DMS79 (cell line): Measurements from ENCODE around the gene MTMR12.

ENCODE experiments used
- DNase-seq: peaks from one replicate; lab custom pipeline; 2025; lab: John Stamatoyannopoulos, UW

Gene MTMR12

GRCh38 chr5:32274548-32275395 is 38.0 kb downstream of the MTMR12 start:
- DNase-seq: no peak

DNA sequence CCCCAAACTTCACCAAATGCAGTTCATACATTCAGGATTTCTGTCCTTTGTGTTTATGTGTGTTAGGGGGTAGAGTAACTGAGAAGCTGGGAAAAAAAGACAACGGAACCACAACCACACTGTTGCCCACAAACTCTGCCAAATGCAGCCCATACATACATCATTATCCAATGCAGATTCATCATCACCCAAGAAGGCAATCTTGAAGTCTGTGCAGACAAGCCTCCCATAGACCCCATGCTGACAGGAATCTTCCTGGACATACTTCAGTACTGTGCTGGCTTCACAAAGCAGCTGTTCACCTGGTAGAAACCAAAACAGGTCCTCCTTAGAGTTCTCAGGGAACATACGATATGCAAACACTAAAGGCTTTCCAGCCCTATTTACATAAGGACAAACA is 38.9 kb downstream of the MTMR12 start:
- DNase-seq: no peak

DNA sequence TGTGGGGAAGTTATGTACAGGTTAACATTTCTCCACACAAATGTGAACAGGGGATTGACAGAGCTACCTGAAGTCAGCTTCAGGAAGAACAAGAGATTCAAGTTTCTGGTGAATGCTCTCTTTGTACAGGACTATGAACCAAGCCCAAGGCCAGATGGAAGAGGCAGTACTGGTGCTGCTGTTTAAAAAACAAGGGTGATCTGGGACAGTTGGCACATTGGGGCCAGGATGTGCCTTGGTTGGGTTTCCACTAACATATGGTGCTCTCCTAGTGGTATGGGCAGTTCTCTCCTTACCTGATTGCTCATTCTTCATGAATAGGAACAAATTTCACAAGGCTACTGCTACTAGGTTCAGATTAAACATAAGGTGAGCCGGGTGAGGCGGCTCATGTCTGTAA is 40.0 kb downstream of the MTMR12 start:
- DNase-seq: no peak

- no peak for DNase-seq
These were observed 41.8 kb downstream of the MTMR12 start for GRCh38 chr5:32270946-32271345.

DNA sequence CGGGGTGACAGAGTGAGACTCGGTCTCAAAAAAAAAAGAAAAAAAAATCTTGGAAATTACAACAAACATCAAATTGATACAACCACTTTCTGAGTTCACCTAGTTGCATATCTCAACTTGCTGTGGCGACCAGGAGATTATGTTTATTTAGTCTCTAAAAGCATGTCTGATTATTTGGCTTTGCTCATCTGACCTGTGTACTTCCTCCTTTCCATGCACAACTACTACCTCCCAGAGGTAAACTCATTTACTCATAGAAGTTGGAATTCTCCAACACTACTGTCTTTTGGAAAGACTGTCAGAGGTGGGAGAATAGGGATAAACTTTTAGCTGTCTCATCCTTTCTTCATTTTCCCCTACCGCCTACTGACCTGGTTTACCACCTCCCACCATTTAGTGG is 42.6 kb downstream of the MTMR12 start:
- DNase-seq: no peak

GRCh38 chr5:32265902-32266301 is 46.8 kb downstream of the MTMR12 start:
- DNase-seq: no peak

- no peak for DNase-seq
These were observed 47.7 kb downstream of the MTMR12 start for GRCh38 chr5:32264957-32265572.

DNA sequence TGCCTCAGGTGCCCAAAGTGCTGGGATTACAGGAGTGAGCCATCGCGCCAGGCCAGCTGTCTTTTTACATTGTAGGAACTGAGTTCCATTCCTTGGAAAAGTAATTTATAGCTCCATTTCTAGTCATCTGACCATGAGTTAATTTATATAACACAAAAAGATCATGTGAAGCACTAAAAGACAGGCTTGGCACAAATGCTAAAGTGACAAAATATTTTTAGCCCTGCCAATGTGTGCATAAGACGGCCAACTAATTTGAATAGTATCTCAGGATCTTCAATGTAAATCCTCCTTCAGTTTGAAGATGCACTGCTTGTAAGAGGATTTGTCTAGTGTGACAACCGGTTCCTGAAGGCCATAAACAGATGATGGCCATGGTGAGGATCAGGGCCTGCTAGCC is 49.1 kb downstream of the MTMR12 start:
- DNase-seq: no peak

- no peak for DNase-seq
These were observed 51.5 kb downstream of the MTMR12 start for GRCh38 chr5:32261198-32261597.

DNA sequence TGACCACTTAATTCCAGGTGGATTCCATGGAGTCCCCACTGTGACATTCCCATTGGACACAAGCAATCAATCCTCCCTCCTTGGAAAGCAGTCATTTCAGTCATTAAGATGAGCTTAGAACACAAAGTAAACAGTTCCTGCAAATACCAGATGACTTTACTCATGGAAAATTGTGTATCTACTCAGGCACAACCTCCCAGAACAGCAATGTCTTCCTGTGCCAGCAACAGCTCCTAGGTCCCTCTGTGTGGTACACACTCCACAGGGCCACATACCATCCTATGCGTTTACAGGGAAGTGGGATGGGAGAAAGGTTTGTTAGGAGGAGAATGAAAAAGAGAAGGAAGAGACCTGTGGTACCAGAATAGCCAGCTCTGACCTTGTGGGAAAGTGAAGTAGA is 53.7 kb downstream of the MTMR12 start:
- DNase-seq: no peak

- peak; percentile 73 for DNase-seq
These were observed 54.3 kb downstream of the MTMR12 start for GRCh38 chr5:32258424-32258823.

- DNase-seq: no peak
These were observed 57.2 kb downstream of the MTMR12 start for GRCh38 chr5:32255540-32255900.

DNA sequence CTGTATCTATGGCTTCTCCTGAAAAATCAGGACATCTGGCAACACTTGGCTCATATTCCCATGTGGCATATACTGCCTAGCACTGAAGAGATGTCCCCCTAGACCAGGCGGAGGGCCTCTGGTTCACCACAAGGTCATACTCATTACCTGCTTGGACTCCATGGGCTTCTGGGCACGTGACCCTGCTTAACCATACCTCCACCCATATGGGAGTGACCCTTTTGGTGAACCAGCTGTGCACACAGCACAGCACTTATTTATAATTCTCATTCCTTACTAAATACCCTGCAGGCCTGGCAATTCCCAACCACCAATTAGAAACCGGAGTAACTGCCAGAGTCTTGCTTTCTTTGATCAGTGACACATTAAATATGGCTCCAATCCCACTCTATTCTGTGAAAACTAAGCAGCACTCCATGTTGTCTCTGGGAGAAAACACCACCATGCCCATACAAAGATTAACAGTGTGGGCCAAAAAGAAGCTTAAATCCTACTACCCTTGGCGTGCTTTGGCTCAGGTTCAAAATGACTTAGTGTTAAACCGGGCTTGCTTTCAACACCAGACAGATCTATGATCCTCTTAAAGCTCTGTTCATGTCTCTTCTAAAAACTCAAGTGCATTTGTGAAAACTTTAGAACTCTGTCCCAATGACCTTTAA is 57.7 kb downstream of the MTMR12 start:
- DNase-seq: peak; percentile 21

- no peak for DNase-seq
These were observed 60.8 kb downstream of the MTMR12 start for GRCh38 chr5:32251871-32252458.

DNA sequence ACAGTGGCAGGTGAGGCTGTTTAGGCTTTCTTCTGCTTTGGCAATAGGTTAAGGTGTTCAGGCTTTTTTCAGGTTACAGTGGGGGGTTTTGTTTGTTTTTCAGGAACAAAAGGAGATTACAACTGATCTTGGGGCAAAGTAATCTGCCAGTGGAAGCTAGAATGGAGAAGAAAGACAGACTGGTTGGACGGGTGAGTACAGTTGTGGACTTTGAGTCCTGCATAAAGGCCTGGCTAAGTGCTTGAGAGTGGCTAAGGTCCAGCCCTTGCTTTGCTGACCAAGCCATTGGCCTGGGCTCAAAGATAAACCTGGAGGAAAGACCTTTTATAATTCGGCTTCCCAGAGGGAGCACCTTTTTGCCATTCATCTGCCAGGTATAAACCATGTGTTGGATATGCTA is 63.1 kb downstream of the MTMR12 start:
- DNase-seq: no peak

DNA sequence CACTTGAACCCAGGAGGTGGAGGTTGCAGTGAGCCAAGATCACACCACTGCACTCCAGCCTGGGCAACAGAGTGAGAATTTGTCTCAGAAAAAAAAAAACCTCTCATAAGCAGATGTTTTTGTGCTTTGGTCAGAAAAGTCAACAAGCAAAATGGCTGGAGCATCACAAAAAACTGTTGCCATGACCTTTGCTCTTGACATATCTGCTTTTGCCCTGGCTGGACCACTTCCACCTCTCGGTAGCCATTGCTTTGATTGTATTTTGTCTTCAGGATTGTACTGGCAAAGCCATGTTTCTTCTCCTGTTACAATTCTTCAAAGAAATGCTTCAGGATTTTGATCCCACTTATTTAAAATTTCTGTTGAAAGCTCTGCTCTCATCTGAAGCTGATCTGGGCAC is 67.0 kb downstream of the MTMR12 start:
- no peak for DNase-seq

GRCh38 chr5:32244017-32244416 is 68.7 kb downstream of the MTMR12 start:
- no peak for DNase-seq

GRCh38 chr5:32241034-32241783 is 71.5 kb downstream of the MTMR12 start:
- DNase-seq: peak; percentile 25

GRCh38 chr5:32239385-32239784 is 73.4 kb downstream of the MTMR12 start:
- no peak for DNase-seq

GRCh38 chr5:32233696-32234447 is 78.9 kb downstream of the MTMR12 start:
- no peak for DNase-seq

- DNase-seq: no peak
These were observed 79.5 kb downstream of the MTMR12 start for GRCh38 chr5:32233220-32233695.
